ENCODE data around the gene CEBPB.
"Not testable (repeated sequence)": the region's sequence is repeated elsewhere in the genome, so short reads cannot be mapped to it uniquely, and the experiment has no call there.

Gene CEBPB

DNA sequence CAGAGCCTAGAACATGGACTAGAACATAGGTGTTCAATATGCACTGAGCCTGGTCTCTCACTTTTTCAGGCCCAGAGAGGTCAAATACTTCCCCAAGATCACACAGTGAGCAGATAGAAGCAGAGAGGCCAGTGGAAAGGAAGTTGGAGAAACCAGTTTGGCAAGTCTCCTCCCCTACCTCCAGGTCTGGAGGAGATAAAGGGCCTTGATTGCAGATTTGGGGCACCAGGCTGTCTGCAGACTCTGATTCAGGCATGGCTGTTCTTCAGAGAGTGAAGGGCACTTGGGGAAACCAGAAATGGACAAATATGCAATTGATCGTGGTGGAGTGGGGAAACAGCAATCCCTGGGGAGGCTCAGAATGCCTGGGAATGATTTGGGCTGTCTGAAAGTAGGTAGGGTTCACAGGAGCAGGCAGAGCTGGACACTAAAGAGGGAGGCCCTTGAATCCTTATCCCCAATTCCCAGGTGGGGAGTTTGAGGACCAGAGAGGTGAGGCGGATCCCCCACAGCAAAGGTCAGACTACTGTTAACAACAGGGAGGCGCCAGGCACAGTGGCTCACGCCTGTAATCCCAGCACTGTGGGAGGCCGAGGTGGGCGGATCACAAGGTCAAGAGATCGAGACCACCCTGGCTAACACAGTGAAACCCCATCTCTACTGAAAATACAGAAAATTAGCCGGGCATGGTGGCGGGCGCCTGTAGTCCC, 39.4 kb upstream of the CEBPB start:
- H3K4me1 ChIP-seq (ENCODE audit: control insufficient read depth, insufficient read depth, low read length, unreplicated experiment): peaks cover 57% of the 10 kb centered on the region
- peak overlapping the region; percentile 63 for H3K27ac ChIP-seq (ENCODE audit: low read depth, low read length)
- no peaks in the 10 kb centered on the region; the same call in 1 of the 2 replicates for H3K36me3 ChIP-seq (ENCODE audit: insufficient read depth, low read length)
- peaks cover 72% of the 10 kb centered on the region for H3K79me2 ChIP-seq (ENCODE audit: control insufficient read depth, insufficient read depth, low read length, unreplicated experiment)
- H3K27me3 ChIP-seq (ENCODE audit: insufficient read depth, low read length): no peaks in the 10 kb centered on the region
- no peak overlapping the region for H2AFZ ChIP-seq (ENCODE audit: low read length, unreplicated experiment)
- peak overlapping the region; percentile 89 for H3K4me3 ChIP-seq (ENCODE audit: low read depth, low read length)

DNA sequence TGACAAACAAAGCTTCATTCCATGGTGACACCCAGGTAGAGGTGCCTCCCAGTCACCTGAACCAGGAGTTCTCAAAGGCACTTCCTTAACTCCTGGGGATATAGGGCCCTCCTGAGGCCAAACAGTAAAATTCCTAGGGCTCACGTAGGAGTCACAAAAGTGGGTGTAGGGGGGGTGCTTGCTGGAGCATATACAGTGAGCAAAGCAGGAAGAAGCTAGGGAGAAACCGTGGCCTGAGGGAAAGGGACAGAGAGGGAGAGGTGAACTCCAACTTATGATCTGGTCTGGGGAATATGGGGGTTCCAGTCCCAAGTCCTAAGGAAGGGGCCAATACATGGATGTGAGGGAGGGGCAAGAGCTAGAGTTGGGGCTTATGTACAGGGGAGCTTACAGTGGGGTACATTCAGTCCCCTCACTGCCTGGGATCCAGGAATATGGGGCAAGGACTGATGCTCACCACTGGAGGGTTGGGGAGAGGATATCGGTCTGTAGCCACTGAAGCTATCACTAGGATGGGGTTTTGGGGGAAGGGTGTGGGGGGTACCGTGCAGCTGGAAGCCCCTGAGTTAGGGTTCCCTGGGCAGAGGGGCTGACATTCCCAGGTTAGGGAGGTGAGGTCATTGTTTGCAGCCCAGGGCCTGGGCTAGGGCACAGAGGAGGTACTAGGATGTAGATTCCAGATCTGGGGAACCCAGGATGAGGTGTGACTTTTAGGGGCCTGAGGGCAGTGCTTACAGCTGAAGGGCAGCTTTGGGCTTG, 38.1 kb upstream of the CEBPB start:
- H3K36me3 ChIP-seq (ENCODE audit: insufficient read depth, low read length): no peaks in the 10 kb centered on the region; the same call in 1 of the 2 replicates
- peak overlapping the region; percentile 63 for H3K27ac ChIP-seq (ENCODE audit: low read depth, low read length)
- peaks cover 43% of the 10 kb centered on the region for H3K4me1 ChIP-seq (ENCODE audit: control insufficient read depth, insufficient read depth, low read length, unreplicated experiment)
- H3K79me2 ChIP-seq (ENCODE audit: control insufficient read depth, insufficient read depth, low read length, unreplicated experiment): peaks cover 58% of the 10 kb centered on the region
- no peak overlapping the region for H2AFZ ChIP-seq (ENCODE audit: low read length, unreplicated experiment)
- H3K4me3 ChIP-seq (ENCODE audit: low read depth, low read length): peak overlapping the region; percentile 89
- no peaks in the 10 kb centered on the region for H3K27me3 ChIP-seq (ENCODE audit: insufficient read depth, low read length)

DNA sequence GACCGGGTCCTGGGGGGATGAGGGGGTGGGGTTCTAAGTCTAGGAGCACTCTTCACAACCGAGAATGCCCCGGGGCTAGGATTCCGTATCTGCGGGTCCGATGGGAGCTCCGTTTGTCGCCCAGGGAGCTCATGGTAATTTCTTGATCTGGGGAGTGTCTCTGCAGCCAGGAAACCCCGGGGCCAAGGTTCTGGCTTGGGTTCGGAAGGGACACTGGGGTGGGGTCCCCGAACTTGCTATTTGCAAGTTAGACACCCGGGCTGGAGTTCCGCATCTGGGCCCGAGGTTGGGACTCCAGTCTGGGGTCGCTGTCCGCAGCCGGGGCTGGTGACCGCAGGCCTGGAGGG, 37.5 kb upstream of the CEBPB start:
- no peaks in the 10 kb centered on the region for H3K27me3 ChIP-seq (ENCODE audit: insufficient read depth, low read length)
- H3K4me1 ChIP-seq (ENCODE audit: control insufficient read depth, insufficient read depth, low read length, unreplicated experiment): peaks cover 37% of the 10 kb centered on the region
- peak overlapping the region; percentile 29 for H2AFZ ChIP-seq (ENCODE audit: low read length, unreplicated experiment)
- H3K36me3 ChIP-seq (ENCODE audit: insufficient read depth, low read length): no peaks in the 10 kb centered on the region; the same call in 1 of the 2 replicates
- H3K4me3 ChIP-seq (ENCODE audit: low read depth, low read length): peak overlapping the region; percentile 89
- H3K79me2 ChIP-seq (ENCODE audit: control insufficient read depth, insufficient read depth, low read length, unreplicated experiment): peaks cover 53% of the 10 kb centered on the region
- H3K27ac ChIP-seq (ENCODE audit: low read depth, low read length): peak overlapping the region; percentile 63; the same call in 1 of the 2 replicates

DNA sequence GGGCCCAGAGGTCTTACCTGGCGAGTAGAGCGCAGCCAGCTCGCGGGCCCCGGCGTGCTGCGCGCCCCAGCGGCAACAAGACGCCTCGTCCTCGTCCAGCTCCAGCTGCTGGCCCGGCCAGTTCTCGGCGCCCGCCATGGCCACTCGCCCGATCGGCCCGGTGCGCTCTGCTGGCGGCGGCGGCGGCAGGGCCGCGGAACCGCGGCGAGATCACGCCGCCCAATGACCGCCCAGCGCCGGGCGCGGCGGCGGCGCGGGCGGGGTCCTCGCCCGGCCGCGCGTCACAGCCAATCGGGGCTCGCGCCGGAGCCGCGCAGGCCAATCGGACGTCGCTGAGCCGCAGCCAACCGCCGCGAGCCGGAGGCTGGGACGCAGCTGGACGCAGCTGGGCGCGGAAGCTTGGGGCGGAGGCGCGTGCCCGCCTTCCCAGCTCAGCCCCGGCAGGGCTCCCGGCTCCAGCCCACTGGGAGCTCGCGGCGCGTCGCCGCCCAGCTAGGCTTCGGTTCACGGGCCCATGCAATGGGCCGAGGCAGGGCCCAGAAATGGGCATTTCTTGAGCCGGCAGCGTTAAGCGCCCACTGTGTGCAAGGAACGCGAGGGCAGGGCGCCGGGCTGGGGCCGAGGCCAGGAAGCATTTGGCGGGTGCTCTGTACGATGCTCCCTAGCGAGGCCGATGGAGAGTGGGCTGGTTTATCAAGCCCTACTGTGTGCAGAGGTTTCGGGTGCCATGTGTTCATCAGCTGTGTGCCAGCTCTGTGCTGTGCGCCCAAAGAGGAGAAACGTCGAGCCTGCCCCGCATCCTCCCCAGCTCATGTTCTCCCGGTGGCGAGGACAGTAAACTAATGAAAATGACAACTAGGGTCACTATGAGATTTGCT, 36.9 kb upstream of the CEBPB start, which contains the start of gene PEDS1:
PEDS1 (minus strand) TSS at position 224 of the 878 bp plus-strand sequence; CDS start at position 138, 86 bp downstream.
- Histone ChIP-seq H3K79me2 (ENCODE audit: control insufficient read depth, insufficient read depth, low read length, unreplicated experiment) (peaks cover 47% of the 10 kb centered on the region), H3K27ac (ENCODE audit: low read depth, low read length) (peak within 1 kb of the TSS; percentile 63; the same call in 1 of the 2 replicates), H3K4me1 (ENCODE audit: control insufficient read depth, insufficient read depth, low read length, unreplicated experiment) (peaks cover 34% of the 10 kb centered on the region), H2AFZ (ENCODE audit: low read length, unreplicated experiment) (peak within 1 kb of the TSS; percentile 92), H3K36me3 (ENCODE audit: insufficient read depth, low read length) (no peaks in the 10 kb centered on the region), H3K4me3 (ENCODE audit: low read depth, low read length) (peak within 1 kb of the TSS; percentile 89), H3K27me3 (ENCODE audit: insufficient read depth, low read length) (no peaks in the 10 kb centered on the region)

DNA sequence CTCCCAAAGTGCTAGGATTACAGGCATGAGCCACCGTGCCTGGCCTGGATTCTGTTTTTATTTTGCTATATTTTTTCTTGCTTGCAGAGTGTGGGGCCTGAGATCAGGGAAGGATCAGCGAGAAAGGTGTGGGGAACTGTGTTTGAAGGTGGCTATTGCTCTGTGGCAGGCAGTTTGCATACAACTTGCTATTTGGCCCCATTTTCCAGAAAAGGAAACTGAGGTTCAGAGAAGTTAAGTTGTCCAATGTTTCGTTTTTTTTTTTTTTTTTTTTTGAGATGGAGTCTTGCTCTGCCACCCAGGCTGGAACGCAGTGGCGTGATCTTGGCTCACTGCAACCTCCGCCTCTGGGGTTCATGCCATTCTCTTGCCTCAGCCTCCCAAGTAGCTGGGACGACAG, 29.1 kb upstream of the CEBPB start:
- not testable (repeated sequence) for H3K4me3 ChIP-seq (ENCODE audit: low read depth, low read length); H2AFZ ChIP-seq (ENCODE audit: low read length, unreplicated experiment)

DNA sequence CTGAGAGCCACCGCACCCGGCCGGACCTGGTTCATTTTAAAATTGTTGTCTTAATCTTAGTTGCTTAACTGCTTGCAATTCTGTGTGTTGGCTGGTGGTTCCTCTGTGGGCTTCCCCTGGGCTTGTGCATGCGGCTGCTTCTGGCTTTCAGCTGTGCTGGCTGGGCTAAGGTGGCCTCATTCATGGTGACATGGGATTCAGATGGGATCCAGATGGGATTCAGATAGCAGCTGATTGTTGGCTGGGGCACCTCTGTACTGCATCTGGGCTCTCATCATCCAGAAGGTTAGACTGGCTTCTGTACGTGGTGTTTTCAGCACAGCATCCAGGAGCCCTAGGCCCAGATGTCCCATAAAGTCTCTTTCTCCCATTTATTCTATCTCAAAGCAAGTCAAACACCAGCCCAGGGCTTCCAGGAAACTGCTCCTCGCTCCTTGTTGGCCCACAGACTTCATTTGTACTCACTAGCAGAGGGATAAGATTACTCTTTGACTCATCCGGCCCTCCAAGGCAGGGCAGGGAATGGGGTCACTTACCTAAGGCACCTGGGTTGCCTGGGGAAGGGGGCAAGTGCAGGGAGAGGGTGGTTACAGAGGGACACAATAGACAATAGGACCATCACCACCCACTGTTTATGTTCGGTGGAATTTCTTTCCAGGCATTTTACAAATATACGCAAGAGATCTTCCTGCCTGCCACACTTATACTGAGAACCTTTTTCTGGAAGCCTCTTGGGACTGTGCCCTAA, 26.9 kb upstream of the CEBPB start:
- Histone ChIP-seq H3K79me2 (ENCODE audit: control insufficient read depth, insufficient read depth, low read length, unreplicated experiment) (no peaks in the 10 kb centered on the region), H3K27me3 (ENCODE audit: insufficient read depth, low read length) (no peaks in the 10 kb centered on the region), H3K27ac (ENCODE audit: low read depth, low read length) (peak overlapping the region; percentile 49; the same call in 1 of the 2 replicates), H3K36me3 (ENCODE audit: insufficient read depth, low read length) (no peaks in the 10 kb centered on the region), H3K4me1 (ENCODE audit: control insufficient read depth, insufficient read depth, low read length, unreplicated experiment) (peaks cover 14% of the 10 kb centered on the region), H3K4me3 (ENCODE audit: low read depth, low read length) (no peak overlapping the region; the same call in 1 of the 2 replicates), H2AFZ (ENCODE audit: low read length, unreplicated experiment) (peak overlapping the region; percentile 28)

More for the DNA sequence above, 29.1 kb upstream of the CEBPB start:
- H3K36me3 ChIP-seq (ENCODE audit: insufficient read depth, low read length); H3K27ac ChIP-seq (ENCODE audit: low read depth, low read length); H3K27me3 ChIP-seq (ENCODE audit: insufficient read depth, low read length); H3K79me2 ChIP-seq (ENCODE audit: control insufficient read depth, insufficient read depth, low read length, unreplicated experiment): not testable (repeated sequence)
- peaks cover 14% of the 10 kb centered on the region for H3K4me1 ChIP-seq (ENCODE audit: control insufficient read depth, insufficient read depth, low read length, unreplicated experiment)

DNA sequence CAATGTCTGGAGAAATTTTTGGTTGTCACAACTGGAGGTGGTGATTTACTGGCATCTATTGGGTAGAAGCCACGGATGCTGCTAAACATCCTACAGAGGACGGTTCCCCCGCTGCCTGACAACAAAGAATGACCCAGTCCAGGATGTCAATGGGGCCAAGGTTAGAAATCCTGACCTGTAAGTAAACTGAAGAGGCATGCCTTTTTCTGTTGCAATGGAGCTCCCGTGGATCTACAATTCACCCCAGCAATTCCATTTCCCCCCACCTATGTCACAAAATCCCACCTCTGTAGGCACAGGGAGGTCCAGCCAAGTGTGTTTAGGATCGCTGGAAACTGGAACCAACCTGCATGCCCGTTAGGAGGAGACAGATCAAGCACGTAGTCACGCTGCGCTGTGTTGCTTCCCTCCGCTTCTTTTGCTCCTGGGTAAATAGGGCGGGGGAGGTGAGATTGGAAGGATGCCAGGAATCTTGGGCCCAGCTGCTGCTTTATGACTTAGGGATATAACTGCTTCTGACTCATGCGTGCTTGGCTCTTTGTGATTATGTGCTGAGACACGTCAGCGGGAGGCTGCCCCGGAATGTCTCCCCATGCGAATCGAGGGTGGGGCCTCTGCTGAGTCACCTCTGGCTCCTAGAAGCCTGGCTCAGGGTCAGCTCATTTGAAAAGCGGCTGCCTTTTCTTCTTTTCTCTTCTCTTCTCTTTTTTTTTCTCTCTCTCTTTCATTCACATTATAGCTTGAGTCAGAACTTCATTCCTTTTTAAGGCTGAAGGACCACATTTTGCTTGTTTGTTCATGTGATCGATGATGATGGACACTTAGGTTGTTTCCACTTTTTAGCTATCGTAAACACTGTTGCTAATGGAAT, 24.7 kb upstream of the CEBPB start:
- peaks cover 14% of the 10 kb centered on the region for H3K4me1 ChIP-seq (ENCODE audit: control insufficient read depth, insufficient read depth, low read length, unreplicated experiment)

DNA sequence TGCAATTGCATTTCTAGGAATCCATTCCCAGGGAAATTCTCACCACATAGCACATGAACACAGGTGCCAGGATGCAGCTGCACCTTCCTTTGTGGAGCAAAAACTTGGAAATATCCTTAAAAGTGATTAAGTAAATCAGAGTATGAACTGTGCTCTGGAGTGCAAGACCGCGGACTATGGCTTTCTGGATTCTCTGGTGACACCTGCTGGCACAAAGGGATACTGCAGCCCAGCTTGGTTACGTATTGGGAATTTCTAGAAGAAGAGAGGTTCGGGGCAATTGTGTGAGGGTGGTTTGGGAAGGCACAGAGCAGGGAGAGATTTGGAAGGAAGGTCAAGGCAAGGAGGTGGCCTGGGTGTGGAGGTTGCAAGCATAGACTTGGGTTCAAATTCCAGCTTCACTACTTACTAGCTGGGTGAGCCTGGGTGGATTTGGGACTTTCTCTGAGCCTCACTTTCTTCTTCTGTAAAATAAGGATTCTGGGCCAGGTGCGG, 21.3 kb upstream of the CEBPB start:
- Histone ChIP-seq H3K27me3 (ENCODE audit: insufficient read depth, low read length) (no peaks in the 10 kb centered on the region), H3K79me2 (ENCODE audit: control insufficient read depth, insufficient read depth, low read length, unreplicated experiment) (no peaks in the 10 kb centered on the region), H3K27ac (ENCODE audit: low read depth, low read length) (no peak overlapping the region), H3K4me3 (ENCODE audit: low read depth, low read length) (no peak overlapping the region), H2AFZ (ENCODE audit: low read length, unreplicated experiment) (no peak overlapping the region), H3K36me3 (ENCODE audit: insufficient read depth, low read length) (no peaks in the 10 kb centered on the region), H3K4me1 (ENCODE audit: control insufficient read depth, insufficient read depth, low read length, unreplicated experiment) (peaks cover 13% of the 10 kb centered on the region)

More for the DNA sequence above, 24.7 kb upstream of the CEBPB start:
- Histone ChIP-seq H3K79me2 (ENCODE audit: control insufficient read depth, insufficient read depth, low read length, unreplicated experiment) (no peaks in the 10 kb centered on the region), H3K36me3 (ENCODE audit: insufficient read depth, low read length) (no peaks in the 10 kb centered on the region), H3K4me3 (ENCODE audit: low read depth, low read length) (peak overlapping the region; percentile 69), H2AFZ (ENCODE audit: low read length, unreplicated experiment) (peak overlapping the region; percentile 4), H3K27me3 (ENCODE audit: insufficient read depth, low read length) (no peaks in the 10 kb centered on the region), H3K27ac (ENCODE audit: low read depth, low read length) (peak overlapping the region; percentile 92)

DNA sequence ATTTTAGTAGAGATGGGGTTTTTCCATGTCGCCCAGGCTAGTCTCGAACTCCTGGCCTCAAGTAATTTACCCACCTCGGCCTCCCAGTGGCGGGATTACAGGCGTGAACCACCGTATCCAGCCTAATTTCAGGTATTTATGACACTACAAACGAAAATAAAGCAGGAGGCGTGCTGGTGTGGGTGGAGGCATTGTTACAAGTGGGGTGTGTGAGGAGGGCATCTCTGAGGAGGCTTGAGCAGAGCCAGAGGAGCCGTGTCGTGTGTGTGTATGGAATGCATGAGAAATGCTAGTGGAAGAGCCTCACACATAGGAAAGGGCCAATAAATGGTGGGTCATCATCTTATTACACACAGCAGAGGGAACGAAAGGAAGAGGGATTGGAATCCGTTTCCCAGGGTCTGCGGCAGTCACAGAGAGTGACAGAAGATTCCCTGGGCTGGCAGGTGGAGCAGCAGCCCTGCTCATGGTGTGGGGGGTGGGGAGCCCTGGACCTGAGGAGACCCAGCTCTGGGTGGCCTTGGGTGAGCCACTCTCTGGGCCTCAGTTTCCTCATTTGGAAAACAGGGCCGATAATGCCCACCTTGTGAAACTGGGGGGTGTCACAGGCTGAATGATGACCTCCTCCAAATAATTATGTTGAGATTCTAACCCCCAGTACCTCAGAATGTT, 19.9 kb upstream of the CEBPB start:
- H3K4me1 ChIP-seq (ENCODE audit: control insufficient read depth, insufficient read depth, low read length, unreplicated experiment): peaks cover 9% of the 10 kb centered on the region
- H3K36me3 ChIP-seq (ENCODE audit: insufficient read depth, low read length): no peaks in the 10 kb centered on the region
- no peaks in the 10 kb centered on the region for H3K79me2 ChIP-seq (ENCODE audit: control insufficient read depth, insufficient read depth, low read length, unreplicated experiment)
- no peaks in the 10 kb centered on the region for H3K27me3 ChIP-seq (ENCODE audit: insufficient read depth, low read length)
- no peak overlapping the region for H2AFZ ChIP-seq (ENCODE audit: low read length, unreplicated experiment)
- H3K4me3 ChIP-seq (ENCODE audit: low read depth, low read length): no peak overlapping the region
- no peak overlapping the region for H3K27ac ChIP-seq (ENCODE audit: low read depth, low read length)
